Ramos (cell line): ENCODE data around the gene NAALAD2.
"Not testable (repeated sequence)": the region's sequence is repeated elsewhere in the genome, so short reads cannot be mapped to it uniquely, and the experiment has no call there.

Experiments used
- in situ Hi-C: fragments of 300-500 bp; cut with MboI; formaldehyde crosslinking; loops from one replicate; pipeline ENCODE4 v1.14.3; 2022; ENCODE audit warnings: low sequenced_read_pairs; ENCODE audit not compliant: unreplicated experiment

Gene NAALAD2

GRCh38 chr11:90134478-90135003 is at the start of gene NAALAD2:
Gene NAALAD2, plus strand, starts transcription at chr11:90134663. Its CDS starts 96 bp downstream, at chr11:90134759.
- in situ Hi-C loops, result no loop called here

- in situ Hi-C loops, result not testable (repeated sequence)
Observed at GRCh38 chr11:90085650-90086049, 48.8 kb upstream of the NAALAD2 start, which contains the start of gene UBTFL1. Gene UBTFL1, plus strand, starts transcription at chr11:90085950. Its CDS starts 0 bp downstream, at chr11:90085950.

GRCh38 chr11:90088731-90089130 is 45.7 kb upstream of the NAALAD2 start:
- in situ Hi-C loops, result not testable (repeated sequence)

- in situ Hi-C loops, result not testable (repeated sequence)
Observed at GRCh38 chr11:90095230-90095924, 39.1 kb upstream of the NAALAD2 start.

GRCh38 chr11:90098261-90098660 is 36.2 kb upstream of the NAALAD2 start:
- in situ Hi-C loops, result not testable (repeated sequence)

GRCh38 chr11:90100431-90100830 is 34.0 kb upstream of the NAALAD2 start:
- in situ Hi-C loops, result no loop called here

- in situ Hi-C loops, result no loop called here
Observed at GRCh38 chr11:90113541-90113940, 20.9 kb upstream of the NAALAD2 start.

GRCh38 chr11:90120191-90120590 is 14.3 kb upstream of the NAALAD2 start:
- in situ Hi-C loops, result no loop called here

- in situ Hi-C loops, result no loop called here
Observed at GRCh38 chr11:90124371-90124770, 10.1 kb upstream of the NAALAD2 start.

- in situ Hi-C loops, result no loop called here
Observed at GRCh38 chr11:90124946-90125345, 9.5 kb upstream of the NAALAD2 start.

GRCh38 chr11:90133560-90134477 is 644 bp upstream of the NAALAD2 start:
- in situ Hi-C loops, result no loop called here

GRCh38 chr11:90135016-90135415 is 553 bp downstream of the NAALAD2 start:
- in situ Hi-C loops, result no loop called here

GRCh38 chr11:90148900-90149299 is 14.4 kb downstream of the NAALAD2 start:
- in situ Hi-C loops, result no loop called here

- in situ Hi-C loops, result not testable (repeated sequence)
Observed at GRCh38 chr11:90166982-90167573, 32.6 kb downstream of the NAALAD2 start.

GRCh38 chr11:90167704-90168103 is 33.2 kb downstream of the NAALAD2 start:
- in situ Hi-C loops, result not testable (repeated sequence)

GRCh38 chr11:90168571-90168970 is 34.1 kb downstream of the NAALAD2 start:
- in situ Hi-C loops, result no loop called here

- in situ Hi-C loops, result no loop called here
Observed at GRCh38 chr11:90171359-90171758, 36.9 kb downstream of the NAALAD2 start.

GRCh38 chr11:90176069-90176468 is 41.6 kb downstream of the NAALAD2 start:
- in situ Hi-C loops, result no loop called here

GRCh38 chr11:90178751-90179150 is 44.3 kb downstream of the NAALAD2 start:
- in situ Hi-C loops, result no loop called here

- in situ Hi-C loops, result no loop called here
Observed at GRCh38 chr11:90179923-90180322, 45.5 kb downstream of the NAALAD2 start.

GRCh38 chr11:90187839-90188238 is 53.4 kb downstream of the NAALAD2 start:
- in situ Hi-C loops, result no loop called here
